GM12872 (cell line): ENCODE data around the gene MRPL52.
A peak's percentile ranks its signal among the peaks of the same experiment; 100 is the strongest.

Experiments used
- CTCF ChIP-seq: IDR thresholded peaks from 3 replicates; pipeline ENCODE4 v1.5.1; 2011; ENCODE audit warnings: low read depth, mild to moderate bottlenecking, low read length, moderate library complexity; ENCODE audit not compliant: insufficient read depth

MRPL52 gene

GRCh38 chr14:22822571-22823098, 7.1 kb upstream of the MRPL52 start:
- peak; percentile 74 for TF ChIP-seq CTCF

- no peak for TF ChIP-seq CTCF
Measured at GRCh38 chr14:22824711-22825359, 4.9 kb upstream of the MRPL52 start.

GRCh38 chr14:22830443-22831010, 840 bp downstream of the MRPL52 start:
- TF ChIP-seq CTCF = no peak

GRCh38 chr14:22835505-22835904, 5.8 kb downstream of the MRPL52 start:
- TF ChIP-seq CTCF = no peak

GRCh38 chr14:22836301-22837113, 6.8 kb downstream of the MRPL52 start, which contains the start of gene MMP14:
MMP14 (plus strand) TSS chr14:22836585; CDS start chr14:22836818, 233 bp downstream.
- TF ChIP-seq CTCF = no peak

GRCh38 chr14:22837114-22837749, 7.5 kb downstream of the MRPL52 start:
- no peak for TF ChIP-seq CTCF

GRCh38 chr14:22837750-22838538, 8.3 kb downstream of the MRPL52 start:
- no peak for TF ChIP-seq CTCF
